Adrenal gland (tissue), 12 donors: Measurements from ENCODE around the gene SLC41A2. TPM values are rescaled to one million over a fixed set of nuclear protein-coding genes. Genes with fewer than 3 reads are reported as not detected.

Source experiments
- DNase-seq, 7 donors: peaks; one replicate each; pipeline ENCODE4 v3.0.0-alpha.2; 2019 to 2020
- H3K27ac ChIP-seq, 5 donors: fragments of 200-600 bp; sonication (generic) in 4 of 5; 1 replicate in 3 of 5; 2 replicates in 2 of 5; pipeline versions ENCODE4 v1.5.1 to v1.8.0; 2016 to 2020; ENCODE audit warnings: mild to moderate bottlenecking in 1 of 5
- H3K27me3 ChIP-seq: fragments of 200-600 bp; 2 replicates; pipeline ENCODE4 v1.8.0; 2021
- H3K36me3 ChIP-seq, 2 donors: fragments of 200-600 bp; replicated peaks in 1 of 2; 1 replicate in 1 of 2; 2 replicates in 1 of 2; pipeline versions ENCODE4 v1.5.1 to v1.8.0; 2018 to 2022
- H3K4me1 ChIP-seq, 2 donors: fragments of 200-600 bp; replicated peaks in 1 of 2; 1 replicate in 1 of 2; 2 replicates in 1 of 2; pipeline versions ENCODE4 v1.5.1 to v1.8.0; 2018 to 2021
- H3K4me3 ChIP-seq, 4 donors: fragments of 200-600 bp; sonication (generic) in 3 of 4; one replicate each; pipeline ENCODE4 v1.5.1; 2016 to 2018
- H3K9me3 ChIP-seq, 3 donors: fragments of 200-600 bp; sonication (generic) in 1 of 3; replicated peaks in 1 of 3; 1 replicate in 2 of 3; 2 replicates in 1 of 3; pipeline versions ENCODE4 v1.5.1 to v1.8.0; 2016 to 2021
- CTCF ChIP-seq, 6 experiments: fragments of 450-650 bp in 4 of 6; fragments of 200-600 bp in 2 of 6; sonication (generic) in 1 of 6; IDR thresholded peaks; 1 replicate in 5 of 6; 2 replicates in 1 of 6; pipeline versions ENCODE4 v1.5.1 to v1.8.0; 2016 to 2021; ENCODE audit warnings: antibody characterized with exemption in 6 of 6, mild to moderate bottlenecking in 2 of 6, moderate library complexity in 1 of 6
- POLR2A ChIP-seq, 2 donors: fragments of 450-650 bp; IDR thresholded peaks; one replicate each; pipeline ENCODE4 v1.6.1; 2017; ENCODE audit warnings: antibody characterized with exemption in 2 of 2, mild to moderate bottlenecking in 2 of 2, moderate library complexity in 1 of 2
- WGBS, 4 donors: extraction: QIAGEN DNeasy Blood & Tissue Kit in 2 of 4; methylation state at CpG; one replicate each; pipeline versions ENCODE4 v1.1.5 to v1.1.7; 2013 to 2017; 5-methylcytosine and 5-hydroxymethylcytosine counted together
- intact Hi-C, 2 donors: fragments of 100-400 bp; cut with DNase I; formaldehyde crosslinking; loops; one replicate each; pipeline versions ENCODE4 v1.14.1 to v1.15.0; 2022 to 2023
- polyA plus RNA-seq, 3 donors: library from polyadenylated mRNA; stranded (reverse); fragments of 200-250 nt in 2 of 3; fragments of 350-450 nt in 1 of 3; fragmentation: Illumina TruSeq in 1 of 3; extraction: RNeasy Lipid Tissue Mini Kit (QIAGEN cat#74804) in 1 of 3; gene quantifications; one replicate each; pipeline ENCODE4 v1.2.3, GENCODE V29; 2013 to 2014
- total RNA-seq, 9 donors: library from RNA; depleted of rRNA in 4 of 9; stranded (reverse); fragments of >200 nt in 4 of 9; fragments of 120-200 nt in 1 of 9; fragmentation: NEBNext Ultra II Directional in 1 of 9; extraction: Animal tissue kit (Norgen Biotek cat#: 25700) in 1 of 9; gene quantifications; one replicate each; pipeline versions ENCODE4 v1.1.0 to v1.2.4, GENCODE V29; 2013 to 2023
- donor health status: healthy with polysubstance abuse.
- donor health status: Bipolar disorder and iron deficiency.
- donor health status: DM: yes; HTN: yes; CAD: no.
- donor health status: DM: no; HTN: no; CAD: no.
- donor health status: DM: no; HTN: no; CAD: no.
- donor health status: DM: yes; HTN: yes; CAD: no.

The SLC41A2 gene
- total and polyA plus RNA-seq, 12 donors = 3.0 to 54.7 (median 35.4) TPM

- Histone ChIP-seq H3K9me3 (no peaks in the 10 kb centered on the region), H3K27me3 (no peaks in the 10 kb centered on the region), H3K4me1 (peaks cover 14 to 21% of the 10 kb centered on the region in 2 donors), H3K27ac (peak overlapping the region; percentile 51 to 98 (median 89)), H3K36me3 (no peaks in the 10 kb centered on the region), H3K4me3 (peak overlapping the region in 2 of 4 donors; percentile 48 to 97)
- TF ChIP-seq CTCF (IDR thresholded peaks at IDR 0.05) (no peak), POLR2A (IDR thresholded peaks at IDR 0.05) (peak in 1 of 2 donors; percentile 60)
- DNase-seq = peak; percentile 41 to 72 (median 64)
- intact Hi-C loops = no loop called here
- 22 to 37% (median 30%) methylated on average over 13 to 14 of the region's 14 CpGs for WGBS, 4 donors
These were observed 780 bp upstream of the SLC41A2 start for GRCh38 chr12:104958805-104959334.

GRCh38 chr12:104957719-104958000, 430 bp downstream of the SLC41A2 start:
- TF ChIP-seq POLR2A (IDR thresholded peaks at IDR 0.05) (no peak), CTCF (IDR thresholded peaks at IDR 0.05) (no peak)
- no peaks in the 10 kb centered on the region for H3K36me3 ChIP-seq
- H3K4me1 ChIP-seq = peaks cover 14 to 21% of the 10 kb centered on the region in 2 donors
- peak overlapping the region in 3 of 4 donors; percentile 52 to 97 (median 54) for H3K4me3 ChIP-seq
- DNase-seq = peak in 3 of 7 donors; percentile 36 to 61 (median 47)
- H3K27me3 ChIP-seq = no peaks in the 10 kb centered on the region
- intact Hi-C loops = no loop called here
- H3K27ac ChIP-seq = peak overlapping the region in 4 of 5 donors; percentile 73 to 98 (median 91)
- 0% methylated on average over 2 to 31 of the region's 31 CpGs for WGBS, 4 donors
- no peaks in the 10 kb centered on the region for H3K9me3 ChIP-seq

- no peaks in the 10 kb centered on the region for H3K36me3 ChIP-seq
- no peaks in the 10 kb centered on the region for H3K27me3 ChIP-seq
- H3K4me3 ChIP-seq = peak overlapping the region in 3 of 4 donors; percentile 52 to 97 (median 54)
- TF ChIP-seq CTCF (IDR thresholded peaks at IDR 0.05) (no peak), POLR2A (IDR thresholded peaks at IDR 0.05) (no peak)
- H3K9me3 ChIP-seq = no peaks in the 10 kb centered on the region
- peaks cover 14 to 21% of the 10 kb centered on the region in 2 donors for H3K4me1 ChIP-seq
- intact Hi-C loops = no loop called here
- WGBS, 4 donors = 39 to 46% (median 41%) methylated on average over 13 of the region's 13 CpGs
- DNase-seq = no peak
- peak overlapping the region in 3 of 5 donors; percentile 89 to 98 (median 93) for H3K27ac ChIP-seq
These were observed 996 bp downstream of the SLC41A2 start for GRCh38 chr12:104956870-104957718.

- 81 to 98% (median 89%) methylated on average over 2 of the region's 2 CpGs for WGBS, 4 donors
- H3K4me3 ChIP-seq = no peak overlapping the region
- intact Hi-C loops = no loop called here
- no peak overlapping the region for H3K27ac ChIP-seq
- no peak for TF ChIP-seq POLR2A (IDR thresholded peaks at IDR 0.05)
- TF ChIP-seq CTCF (IDR thresholded peaks at IDR 0.05) = no peak
- peaks cover 14 to 21% of the 10 kb centered on the region in 2 donors for H3K4me1 ChIP-seq
- H3K9me3 ChIP-seq = no peaks in the 10 kb centered on the region
- no peaks in the 10 kb centered on the region for H3K27me3 ChIP-seq
- DNase-seq = no peak
- no peaks in the 10 kb centered on the region for H3K36me3 ChIP-seq
These were observed 2.4 kb downstream of the SLC41A2 start for GRCh38 chr12:104955703-104956102.
